Esophagus squamous epithelium (tissue), 5 donors: ENCODE measurements around the gene SLC66A3. TPM values are rescaled to one million over a fixed set of nuclear protein-coding genes. Genes with fewer than 3 reads are reported as not detected.
"Not testable (repeated sequence)": the region's sequence is repeated elsewhere in the genome, so short reads cannot be mapped to it uniquely, and the experiment has no call there.

ENCODE experiments used
- DNase-seq: peaks from one replicate; lab custom pipeline; 2025; lab: John Stamatoyannopoulos, UW
- H3K27ac ChIP-seq, 4 donors: fragments of 200-600 bp; sonication (generic); one replicate each; pipeline ENCODE4 v1.5.1; 2016 to 2019; ENCODE audit warnings: mild to moderate bottlenecking in 1 of 4
- H3K27me3 ChIP-seq, 4 donors: fragments of 200-600 bp; sonication (generic); 1 replicate in 3 of 4; 2 replicates in 1 of 4; pipeline versions ENCODE4 v1.5.1 to v1.6.0; 2017 to 2021; ENCODE audit warnings: antibody characterized with exemption in 1 of 4
- H3K36me3 ChIP-seq, 3 donors: fragments of 200-600 bp; sonication (generic); one replicate each; pipeline ENCODE4 v1.5.1; 2016 to 2019
- H3K4me1 ChIP-seq, 3 donors: fragments of 200-600 bp; sonication (generic); one replicate each; pipeline ENCODE4 v1.5.1; 2017 to 2019
- H3K4me3 ChIP-seq, 4 donors: fragments of 200-600 bp; sonication (generic); 1 replicate in 3 of 4; 2 replicates in 1 of 4; pipeline ENCODE4 v1.5.1; 2016 to 2019; ENCODE audit warnings: mild to moderate bottlenecking in 2 of 4, moderate library complexity in 1 of 4
- H3K9me3 ChIP-seq, 3 donors: fragments of 200-600 bp; sonication (generic); one replicate each; pipeline ENCODE4 v1.5.1; 2016 to 2019
- CTCF ChIP-seq, 6 experiments: fragments of 450-650 bp in 4 of 6; fragments of 200-600 bp in 2 of 6; sonication (generic) in 2 of 6; IDR thresholded peaks; one replicate each; pipeline ENCODE4 v1.5.1; 2016 to 2019; ENCODE audit warnings: antibody characterized with exemption in 6 of 6, mild to moderate bottlenecking in 4 of 6, moderate library complexity in 4 of 6
- POLR2A ChIP-seq, 4 donors: fragments of 450-650 bp; IDR thresholded peaks; one replicate each; pipeline ENCODE4 v1.6.1; 2017; ENCODE audit warnings: antibody characterized with exemption in 4 of 4, mild to moderate bottlenecking in 4 of 4, moderate library complexity in 3 of 4
- WGBS, 2 donors: methylation state at CpG; one replicate each; pipeline ENCODE4 v1.1.5; 2018; 5-methylcytosine and 5-hydroxymethylcytosine counted together
- intact Hi-C: fragments of 100-400 bp; cut with DNase I; formaldehyde crosslinking; loops from one replicate; pipeline ENCODE4 v1.15.0; 2022
- total RNA-seq, 4 donors: library from RNA; depleted of rRNA; stranded (reverse); fragments of >200 nt; gene quantifications; one replicate each; pipeline ENCODE4 v1.1.0, GENCODE V29; 2016
- donor health status: DM: yes; HTN: yes; CAD: no.

SLC66A3 gene
- total RNA-seq, 4 donors from 2014 or later: 15.6 to 27.8 (median 20.2) TPM

- 84 to 93% methylated on average over 16 of the region's 16 CpGs for WGBS, 2 donors
- no peak for DNase-seq
- intact Hi-C loops: no loop called here
These were observed 8.4 kb downstream of the SLC66A3 start for GRCh38 chr2:11163439-11164317.

GRCh38 chr2:11165046-11165445 lies 9.8 kb downstream of the SLC66A3 start:
- H3K4me3 ChIP-seq, H3K27me3 ChIP-seq, H3K9me3 ChIP-seq, H3K27ac ChIP-seq, H3K4me1 ChIP-seq, intact Hi-C loops, DNase-seq: not testable (repeated sequence)
- peaks cover 0 to 18% (median 0%) of the 10 kb centered on the region in 3 donors for H3K36me3 ChIP-seq
- WGBS, 2 donors: no CpG with 5 or more reads among the region's 28 CpGs

More at GRCh38 chr2:11163439-11164317, 8.4 kb downstream of the SLC66A3 start:
- Histone ChIP-seq H3K36me3 (peaks cover 0 to 18% (median 0%) of the 10 kb centered on the region in 3 donors), H3K27me3 (no peaks in the 10 kb centered on the region), H3K4me1 (no peaks in the 10 kb centered on the region), H3K9me3 (no peaks in the 10 kb centered on the region), H3K4me3 (no peak overlapping the region), H3K27ac (no peak overlapping the region)
- TF ChIP-seq POLR2A (IDR thresholded peaks at IDR 0.05) (no peak), CTCF (IDR thresholded peaks at IDR 0.05) (no peak)

GRCh38 chr2:11166476-11166875 lies 11.2 kb downstream of the SLC66A3 start:
- Histone ChIP-seq H3K4me3 (no peak overlapping the region), H3K9me3 (no peaks in the 10 kb centered on the region), H3K4me1 (no peaks in the 10 kb centered on the region), H3K27ac (no peak overlapping the region), H3K27me3 (no peaks in the 10 kb centered on the region), H3K36me3 (peaks cover 0 to 18% (median 0%) of the 10 kb centered on the region in 3 donors)
- no peak for DNase-seq
- intact Hi-C loops: no loop called here
- no peak for TF ChIP-seq CTCF (IDR thresholded peaks at IDR 0.05)
- TF ChIP-seq POLR2A (IDR thresholded peaks at IDR 0.05): no peak
- 86 to 87% methylated on average over 6 to 10 of the region's 10 CpGs for WGBS, 2 donors

- no peak overlapping the region for H3K27ac ChIP-seq
- TF ChIP-seq POLR2A (IDR thresholded peaks at IDR 0.05) (no peak), CTCF (IDR thresholded peaks at IDR 0.05) (no peak)
- H3K9me3 ChIP-seq: no peaks in the 10 kb centered on the region
- WGBS, 2 donors: 80 to 86% methylated on average over 9 of the region's 9 CpGs
- intact Hi-C loops: no loop called here
- no peak for DNase-seq
- H3K27me3 ChIP-seq: no peaks in the 10 kb centered on the region
- no peaks in the 10 kb centered on the region for H3K4me1 ChIP-seq
- no peak overlapping the region for H3K4me3 ChIP-seq
- peaks cover 0 to 7% (median 0%) of the 10 kb centered on the region in 3 donors for H3K36me3 ChIP-seq
These were observed 13.2 kb downstream of the SLC66A3 start for GRCh38 chr2:11168488-11168887.

- Histone ChIP-seq H3K27ac (no peak overlapping the region), H3K4me1 (no peaks in the 10 kb centered on the region), H3K27me3 (no peaks in the 10 kb centered on the region), H3K36me3 (no peaks in the 10 kb centered on the region), H3K4me3 (no peak overlapping the region), H3K9me3 (no peaks in the 10 kb centered on the region)
- DNase-seq: no peak
- intact Hi-C loops: no loop called here
- TF ChIP-seq POLR2A (IDR thresholded peaks at IDR 0.05) (no peak), CTCF (IDR thresholded peaks at IDR 0.05) (no peak)
- 79 to 82% methylated on average over 13 of the region's 13 CpGs for WGBS, 2 donors
These were observed 14.1 kb downstream of the SLC66A3 start for GRCh38 chr2:11169333-11169732.
